ENCODE measurements around the gene FADD.

Gene FADD

GRCh38 chr11:70168405-70168754 is 34.7 kb upstream of the FADD start:
- H3K4me1 ChIP-seq (ENCODE audit: control insufficient read depth, insufficient read depth, low read length) = no peaks in the 10 kb centered on the region
- H3K27me3 ChIP-seq (ENCODE audit: control insufficient read depth, insufficient read depth, low read length) = no peaks in the 10 kb centered on the region
- no peaks in the 10 kb centered on the region for H3K36me3 ChIP-seq (ENCODE audit: control insufficient read depth, insufficient read depth, low read length)
- H3K9me3 ChIP-seq (ENCODE audit: control insufficient read depth, insufficient read depth, low read length) = no peaks in the 10 kb centered on the region
- H3K4me3 ChIP-seq (ENCODE audit: low read depth, low read length) = no peak overlapping the region
- no peak overlapping the region for H3K9ac ChIP-seq (ENCODE audit: low read depth, low read length)

GRCh38 chr11:70169127-70169526 is 34.0 kb upstream of the FADD start:
- Histone ChIP-seq H3K4me1 (ENCODE audit: control insufficient read depth, insufficient read depth, low read length) (no peaks in the 10 kb centered on the region), H3K36me3 (ENCODE audit: control insufficient read depth, insufficient read depth, low read length) (no peaks in the 10 kb centered on the region)

GRCh38 chr11:70169632-70170031 is 33.5 kb upstream of the FADD start:
- no peaks in the 10 kb centered on the region for H3K36me3 ChIP-seq (ENCODE audit: control insufficient read depth, insufficient read depth, low read length)
- H3K9me3 ChIP-seq (ENCODE audit: control insufficient read depth, insufficient read depth, low read length) = no peaks in the 10 kb centered on the region
- no peaks in the 10 kb centered on the region for H3K27me3 ChIP-seq (ENCODE audit: control insufficient read depth, insufficient read depth, low read length)
- no peak overlapping the region for H3K4me3 ChIP-seq (ENCODE audit: low read depth, low read length)
- H3K4me1 ChIP-seq (ENCODE audit: control insufficient read depth, insufficient read depth, low read length) = no peaks in the 10 kb centered on the region
- H3K9ac ChIP-seq (ENCODE audit: low read depth, low read length) = no peak overlapping the region

More at GRCh38 chr11:70169127-70169526, 34.0 kb upstream of the FADD start:
- H3K9ac ChIP-seq (ENCODE audit: low read depth, low read length) = no peak overlapping the region
- H3K4me3 ChIP-seq (ENCODE audit: low read depth, low read length) = no peak overlapping the region
- no peaks in the 10 kb centered on the region for H3K27me3 ChIP-seq (ENCODE audit: control insufficient read depth, insufficient read depth, low read length)
- no peaks in the 10 kb centered on the region for H3K9me3 ChIP-seq (ENCODE audit: control insufficient read depth, insufficient read depth, low read length)

GRCh38 chr11:70170596-70171210 is 32.4 kb upstream of the FADD start:
- Histone ChIP-seq H3K36me3 (ENCODE audit: control insufficient read depth, insufficient read depth, low read length) (no peaks in the 10 kb centered on the region), H3K27me3 (ENCODE audit: control insufficient read depth, insufficient read depth, low read length) (no peaks in the 10 kb centered on the region), H3K9ac (ENCODE audit: low read depth, low read length) (no peak overlapping the region), H3K4me3 (ENCODE audit: low read depth, low read length) (no peak overlapping the region), H3K9me3 (ENCODE audit: control insufficient read depth, insufficient read depth, low read length) (no peaks in the 10 kb centered on the region), H3K4me1 (ENCODE audit: control insufficient read depth, insufficient read depth, low read length) (no peaks in the 10 kb centered on the region)

- Histone ChIP-seq H3K4me3 (ENCODE audit: low read depth, low read length) (no peak overlapping the region), H3K36me3 (ENCODE audit: control insufficient read depth, insufficient read depth, low read length) (no peaks in the 10 kb centered on the region), H3K9ac (ENCODE audit: low read depth, low read length) (no peak overlapping the region), H3K27me3 (ENCODE audit: control insufficient read depth, insufficient read depth, low read length) (no peaks in the 10 kb centered on the region), H3K9me3 (ENCODE audit: control insufficient read depth, insufficient read depth, low read length) (no peaks in the 10 kb centered on the region), H3K4me1 (ENCODE audit: control insufficient read depth, insufficient read depth, low read length) (no peaks in the 10 kb centered on the region)
These were observed 30.1 kb upstream of the FADD start for GRCh38 chr11:70173018-70173417.

- Histone ChIP-seq H3K36me3 (ENCODE audit: control insufficient read depth, insufficient read depth, low read length) (no peaks in the 10 kb centered on the region), H3K4me1 (ENCODE audit: control insufficient read depth, insufficient read depth, low read length) (no peaks in the 10 kb centered on the region), H3K9me3 (ENCODE audit: control insufficient read depth, insufficient read depth, low read length) (no peaks in the 10 kb centered on the region), H3K9ac (ENCODE audit: low read depth, low read length) (no peak overlapping the region), H3K4me3 (ENCODE audit: low read depth, low read length) (no peak overlapping the region), H3K27me3 (ENCODE audit: control insufficient read depth, insufficient read depth, low read length) (no peaks in the 10 kb centered on the region)
These were observed 28.4 kb upstream of the FADD start for GRCh38 chr11:70174547-70175235.

- no peaks in the 10 kb centered on the region for H3K9me3 ChIP-seq (ENCODE audit: control insufficient read depth, insufficient read depth, low read length)
These were observed 27.8 kb upstream of the FADD start for GRCh38 chr11:70175236-70175698.

GRCh38 chr11:70176940-70177689 is 26.0 kb upstream of the FADD start:
- Histone ChIP-seq H3K36me3 (ENCODE audit: control insufficient read depth, insufficient read depth, low read length) (no peaks in the 10 kb centered on the region), H3K4me1 (ENCODE audit: control insufficient read depth, insufficient read depth, low read length) (no peaks in the 10 kb centered on the region), H3K9ac (ENCODE audit: low read depth, low read length) (no peak overlapping the region), H3K27me3 (ENCODE audit: control insufficient read depth, insufficient read depth, low read length) (no peaks in the 10 kb centered on the region), H3K9me3 (ENCODE audit: control insufficient read depth, insufficient read depth, low read length) (no peaks in the 10 kb centered on the region), H3K4me3 (ENCODE audit: low read depth, low read length) (no peak overlapping the region)

More at GRCh38 chr11:70175236-70175698, 27.8 kb upstream of the FADD start:
- H3K4me3 ChIP-seq (ENCODE audit: low read depth, low read length) = no peak overlapping the region
- no peak overlapping the region for H3K9ac ChIP-seq (ENCODE audit: low read depth, low read length)
- no peaks in the 10 kb centered on the region for H3K36me3 ChIP-seq (ENCODE audit: control insufficient read depth, insufficient read depth, low read length)
- no peaks in the 10 kb centered on the region for H3K27me3 ChIP-seq (ENCODE audit: control insufficient read depth, insufficient read depth, low read length)
- no peaks in the 10 kb centered on the region for H3K4me1 ChIP-seq (ENCODE audit: control insufficient read depth, insufficient read depth, low read length)

GRCh38 chr11:70180906-70181305 is 22.2 kb upstream of the FADD start:
- Histone ChIP-seq H3K36me3 (ENCODE audit: control insufficient read depth, insufficient read depth, low read length) (no peaks in the 10 kb centered on the region), H3K9me3 (ENCODE audit: control insufficient read depth, insufficient read depth, low read length) (no peaks in the 10 kb centered on the region), H3K27me3 (ENCODE audit: control insufficient read depth, insufficient read depth, low read length) (no peaks in the 10 kb centered on the region), H3K4me1 (ENCODE audit: control insufficient read depth, insufficient read depth, low read length) (no peaks in the 10 kb centered on the region), H3K4me3 (ENCODE audit: low read depth, low read length) (no peak overlapping the region), H3K9ac (ENCODE audit: low read depth, low read length) (no peak overlapping the region)

GRCh38 chr11:70182266-70182665 is 20.8 kb upstream of the FADD start:
- no peaks in the 10 kb centered on the region for H3K36me3 ChIP-seq (ENCODE audit: control insufficient read depth, insufficient read depth, low read length)
- H3K4me3 ChIP-seq (ENCODE audit: low read depth, low read length) = no peak overlapping the region
- no peaks in the 10 kb centered on the region for H3K4me1 ChIP-seq (ENCODE audit: control insufficient read depth, insufficient read depth, low read length)
- H3K9ac ChIP-seq (ENCODE audit: low read depth, low read length) = no peak overlapping the region
- H3K27me3 ChIP-seq (ENCODE audit: control insufficient read depth, insufficient read depth, low read length) = no peaks in the 10 kb centered on the region
- no peaks in the 10 kb centered on the region for H3K9me3 ChIP-seq (ENCODE audit: control insufficient read depth, insufficient read depth, low read length)

GRCh38 chr11:70183032-70183431 is 20.1 kb upstream of the FADD start:
- no peaks in the 10 kb centered on the region for H3K36me3 ChIP-seq (ENCODE audit: control insufficient read depth, insufficient read depth, low read length)
- no peak overlapping the region for H3K9ac ChIP-seq (ENCODE audit: low read depth, low read length)
- H3K27me3 ChIP-seq (ENCODE audit: control insufficient read depth, insufficient read depth, low read length) = no peaks in the 10 kb centered on the region
- H3K4me1 ChIP-seq (ENCODE audit: control insufficient read depth, insufficient read depth, low read length) = no peaks in the 10 kb centered on the region
- H3K4me3 ChIP-seq (ENCODE audit: low read depth, low read length) = no peak overlapping the region
- H3K9me3 ChIP-seq (ENCODE audit: control insufficient read depth, insufficient read depth, low read length) = no peaks in the 10 kb centered on the region
